HT1080 (cell line): ENCODE measurements around the gene HCFC1. TPM values are rescaled to one million over a fixed set of nuclear protein-coding genes. Genes with fewer than 3 reads are reported as not detected.
A peak's percentile ranks its signal among the peaks of the same experiment; 100 is the strongest.

Source experiments
- DNase-seq: peaks from one replicate; pipeline ENCODE4 v3.0.0-alpha.2; 2015; ENCODE audit warnings: low read depth
- total RNA-seq: library from RNA; depleted of rRNA; stranded (reverse); fragments of >200 nt; shearing (Covaris generic); gene quantifications from 2 replicates; pipeline ENCODE4 v1.2.3, GENCODE V29; 2014

Gene HCFC1
- total RNA-seq, 1 experiment from 2014 or later: 60.0 TPM

- no peak for DNase-seq
These were observed 30.0 kb downstream of the HCFC1 start for GRCh38 chrX:153941336-153942252.

- DNase-seq: no peak
These were observed 32.0 kb downstream of the HCFC1 start for GRCh38 chrX:153939573-153939972.

- DNase-seq: no peak
These were observed 33.3 kb downstream of the HCFC1 start for GRCh38 chrX:153938226-153938786.

- DNase-seq: no peak
These were observed 34.6 kb downstream of the HCFC1 start for GRCh38 chrX:153937056-153937455.

GRCh38 chrX:153935326-153935851 is 36.2 kb downstream of the HCFC1 start:
- DNase-seq: no peak

- DNase-seq: peak; percentile 46
These were observed 36.8 kb downstream of the HCFC1 start, which contains the start of gene NAA10 for GRCh38 chrX:153934762-153935325. Gene NAA10 (minus strand): TSS chrX:153935037. CDS start chrX:153934904, 133 bp downstream.

GRCh38 chrX:153934148-153934761 is 37.4 kb downstream of the HCFC1 start:
- no peak for DNase-seq

GRCh38 chrX:153933748-153934147 is 37.9 kb downstream of the HCFC1 start:
- DNase-seq: no peak

- DNase-seq: no peak
These were observed 39.2 kb downstream of the HCFC1 start for GRCh38 chrX:153932220-153932915.

GRCh38 chrX:153931748-153932147 is 39.9 kb downstream of the HCFC1 start:
- no peak for DNase-seq

- DNase-seq: no peak
These were observed 40.5 kb downstream of the HCFC1 start for GRCh38 chrX:153931151-153931550.

- DNase-seq: no peak
These were observed 41.4 kb downstream of the HCFC1 start for GRCh38 chrX:153930011-153930910.

- DNase-seq: no peak
These were observed 42.0 kb downstream of the HCFC1 start for GRCh38 chrX:153929576-153929975.

GRCh38 chrX:153928846-153929245 is 42.8 kb downstream of the HCFC1 start:
- DNase-seq: no peak

GRCh38 chrX:153927922-153928760 is 43.5 kb downstream of the HCFC1 start:
- DNase-seq: peak; percentile 98

GRCh38 chrX:153927672-153927921 is 44.0 kb downstream of the HCFC1 start:
- no peak for DNase-seq

- peak; percentile 66 for DNase-seq
These were observed 44.6 kb downstream of the HCFC1 start for GRCh38 chrX:153926858-153927671.

GRCh38 chrX:153926552-153926857 is 45.1 kb downstream of the HCFC1 start:
- DNase-seq: no peak
